Measurements from ENCODE around the gene CNGA3. TPM values are rescaled to one million over a fixed set of nuclear protein-coding genes. Genes with fewer than 3 reads are reported as not detected.
"Not testable (repeated sequence)": the region's sequence is repeated elsewhere in the genome, so short reads cannot be mapped to it uniquely, and the experiment has no call there.

Gene CNGA3
- total RNA-seq = not detected

DNA sequence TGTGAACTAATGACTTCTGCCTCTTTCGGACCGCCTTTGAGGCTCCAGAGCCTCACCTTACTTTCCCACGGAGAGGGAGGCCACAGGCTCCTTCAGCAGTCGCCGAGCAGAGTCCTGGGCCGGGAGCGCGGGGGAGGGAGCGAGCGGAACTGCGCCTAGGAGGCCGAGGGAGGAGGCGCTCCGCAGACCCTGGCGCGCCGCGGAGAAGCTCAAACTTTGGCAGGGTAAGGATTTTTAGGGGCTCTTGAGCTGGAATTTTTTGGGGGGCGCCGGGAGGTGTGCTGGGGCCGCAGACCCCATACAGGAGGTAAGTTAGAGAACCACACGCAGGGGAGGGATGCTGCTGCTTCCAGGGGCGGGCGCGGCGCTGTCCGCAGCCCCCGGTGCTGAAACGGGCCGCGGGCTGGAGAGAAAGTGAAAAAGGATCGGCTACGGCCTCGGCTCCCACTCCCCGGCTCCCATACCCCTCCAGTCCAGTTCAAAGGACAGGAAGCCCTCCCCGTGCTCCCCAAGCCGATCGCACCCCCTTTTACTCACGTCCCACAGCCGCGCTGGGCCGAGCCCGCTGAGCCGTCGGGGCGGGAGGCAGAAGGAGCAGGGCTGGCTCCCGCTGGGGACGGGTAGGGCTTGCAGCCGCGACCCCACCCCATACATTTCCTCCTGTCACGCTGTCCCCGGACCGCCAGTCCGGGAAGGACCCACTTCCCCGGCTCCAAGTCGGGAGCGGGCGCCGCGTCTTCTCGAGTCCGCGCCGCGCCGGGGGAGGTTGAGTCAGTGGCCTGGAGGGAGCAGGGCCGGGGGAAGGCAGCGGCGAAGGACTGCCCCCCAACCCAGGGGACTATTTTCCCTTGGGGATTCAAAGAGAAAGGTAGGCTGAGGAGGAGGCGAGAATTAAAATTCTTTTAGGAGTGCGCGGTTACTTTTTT, at the start of gene CNGA3:
Gene CNGA3, plus strand, starts transcription at position 146 of the 926 bp plus-strand sequence. CDS start 23,520 bp downstream, outside the sequence.
- no peaks in the 10 kb centered on the region for H3K36me3 Mint-ChIP-seq (ENCODE audit: low read depth)
- H3K9me3 Mint-ChIP-seq = no peaks in the 10 kb centered on the region
- no peak for ATAC-seq (replicated peaks)
- H3K27me3 Mint-ChIP-seq = peaks cover 63% of the 10 kb centered on the region
- no peak within 1 kb of the TSS for H3K27ac Mint-ChIP-seq
- no peaks in the 10 kb centered on the region for H3K4me1 Mint-ChIP-seq
- H3K4me3 Mint-ChIP-seq = peak within 1 kb of the TSS; percentile 19

DNA sequence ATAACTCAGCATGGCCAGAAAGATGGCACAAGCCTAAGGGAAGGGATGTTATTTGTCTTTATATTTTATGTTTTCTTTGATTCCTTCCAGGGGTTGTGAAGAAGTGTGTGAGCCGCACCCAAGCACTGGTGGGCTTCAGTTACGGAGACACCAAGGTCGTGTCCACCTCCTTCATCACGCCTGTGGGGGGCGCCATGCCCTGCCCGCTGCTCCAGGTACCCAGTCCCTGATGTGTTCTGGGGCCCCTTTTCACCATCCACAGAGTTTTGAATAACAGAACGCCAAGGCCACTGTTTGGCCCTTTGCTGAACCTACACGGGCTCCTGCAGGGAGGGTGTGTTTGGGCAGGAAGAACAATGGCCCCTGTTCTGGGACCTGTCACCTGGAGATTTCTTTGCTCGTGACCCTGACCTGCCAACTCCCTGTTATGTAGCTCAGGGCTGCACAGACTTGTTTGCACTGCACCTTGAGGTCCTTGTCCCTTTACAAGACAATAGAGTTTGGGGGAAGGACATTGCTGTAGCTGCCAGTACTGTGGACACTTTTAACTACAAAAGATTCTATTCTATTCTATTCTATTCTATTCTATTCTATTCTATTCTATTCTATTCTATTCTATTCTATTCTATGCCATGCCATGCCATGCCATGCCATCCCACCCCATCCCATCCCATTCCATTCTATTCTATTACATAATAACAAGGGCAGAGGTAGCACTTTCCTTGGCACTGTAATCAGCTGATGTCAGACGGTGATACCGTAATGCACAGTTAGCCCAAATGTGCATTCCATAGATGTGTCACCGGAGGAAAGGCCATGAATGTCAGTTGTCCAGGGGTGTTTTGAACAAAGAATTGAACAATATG, 48.2 kb upstream of the CNGA3 start:
- H3K4me3 Mint-ChIP-seq = no peak overlapping the region
- no peaks in the 10 kb centered on the region for H3K9me3 Mint-ChIP-seq
- no peak for ATAC-seq (replicated peaks)
- peaks cover 15% of the 10 kb centered on the region for H3K27me3 Mint-ChIP-seq
- H3K36me3 Mint-ChIP-seq (ENCODE audit: low read depth) = no peaks in the 10 kb centered on the region
- no peaks in the 10 kb centered on the region for H3K4me1 Mint-ChIP-seq
- no peak overlapping the region for H3K27ac Mint-ChIP-seq

DNA sequence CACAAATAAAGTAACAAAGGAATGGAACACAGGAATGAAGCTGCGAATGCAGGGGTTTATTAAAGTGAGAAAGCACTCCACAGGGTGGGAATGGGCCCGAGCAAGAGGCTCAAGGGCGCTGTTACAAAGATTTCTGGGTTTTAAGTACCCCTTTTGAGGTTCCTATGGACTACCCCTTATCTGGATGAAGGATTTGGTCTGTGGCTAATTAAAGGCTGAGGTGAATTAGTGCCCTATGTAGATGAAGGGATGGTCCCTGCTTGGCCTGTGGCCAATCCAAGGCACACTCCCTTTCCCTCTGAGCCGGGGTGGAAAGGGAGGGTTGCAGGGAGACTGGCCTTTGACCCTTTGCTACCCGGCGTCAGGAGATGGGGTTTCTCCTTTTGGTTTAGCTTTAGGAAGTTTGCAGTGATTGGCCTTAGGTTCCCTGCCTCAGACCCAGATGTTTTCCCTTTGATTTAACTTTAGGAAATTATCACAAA, 47.5 kb upstream of the CNGA3 start:
- Mint-ChIP-seq H3K27ac (no peak overlapping the region), H3K9me3 (no peaks in the 10 kb centered on the region), H3K4me3 (no peak overlapping the region), H3K36me3 (ENCODE audit: low read depth) (no peaks in the 10 kb centered on the region), H3K27me3 (peaks cover 18% of the 10 kb centered on the region), H3K4me1 (no peaks in the 10 kb centered on the region)
- ATAC-seq (replicated peaks) = no peak

DNA sequence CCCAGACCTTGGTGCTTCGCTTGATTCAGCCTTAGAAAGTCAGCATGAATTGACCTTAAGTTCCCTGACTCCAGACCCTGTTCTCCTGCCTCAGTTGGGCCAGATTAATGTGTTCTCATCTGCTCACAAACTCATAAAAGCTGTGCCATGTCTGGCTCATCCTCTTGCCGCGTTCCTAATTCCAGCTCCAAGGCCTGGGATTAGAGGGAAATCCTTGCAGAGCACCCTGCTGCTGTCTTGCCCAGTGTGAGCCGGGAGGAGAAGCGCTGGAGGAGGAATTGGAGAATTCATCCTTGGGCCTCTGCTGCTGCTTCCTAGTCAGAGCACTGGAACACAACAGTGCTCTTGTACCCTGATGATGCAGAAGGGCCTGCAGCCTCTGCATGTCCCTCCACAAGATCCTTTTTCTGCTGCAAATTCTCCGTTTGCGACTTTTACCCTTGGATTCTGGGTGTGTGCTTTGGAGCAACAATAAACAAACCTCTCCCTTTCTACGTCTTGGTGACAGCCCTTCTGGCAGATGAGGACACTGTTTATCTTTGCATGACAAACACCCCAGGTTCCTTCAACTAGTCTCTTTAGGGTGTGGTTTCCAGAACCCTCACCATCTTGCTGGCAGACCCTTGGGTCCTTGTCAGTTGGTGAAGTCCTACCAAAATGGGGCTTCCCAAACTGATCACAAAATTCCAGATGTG, 46.9 kb upstream of the CNGA3 start:
- no peak overlapping the region for H3K27ac Mint-ChIP-seq
- ATAC-seq (replicated peaks) = no peak
- peaks cover 17% of the 10 kb centered on the region for H3K27me3 Mint-ChIP-seq
- H3K36me3 Mint-ChIP-seq (ENCODE audit: low read depth) = no peaks in the 10 kb centered on the region
- H3K9me3 Mint-ChIP-seq = no peaks in the 10 kb centered on the region
- H3K4me3 Mint-ChIP-seq = no peak overlapping the region
- no peaks in the 10 kb centered on the region for H3K4me1 Mint-ChIP-seq

DNA sequence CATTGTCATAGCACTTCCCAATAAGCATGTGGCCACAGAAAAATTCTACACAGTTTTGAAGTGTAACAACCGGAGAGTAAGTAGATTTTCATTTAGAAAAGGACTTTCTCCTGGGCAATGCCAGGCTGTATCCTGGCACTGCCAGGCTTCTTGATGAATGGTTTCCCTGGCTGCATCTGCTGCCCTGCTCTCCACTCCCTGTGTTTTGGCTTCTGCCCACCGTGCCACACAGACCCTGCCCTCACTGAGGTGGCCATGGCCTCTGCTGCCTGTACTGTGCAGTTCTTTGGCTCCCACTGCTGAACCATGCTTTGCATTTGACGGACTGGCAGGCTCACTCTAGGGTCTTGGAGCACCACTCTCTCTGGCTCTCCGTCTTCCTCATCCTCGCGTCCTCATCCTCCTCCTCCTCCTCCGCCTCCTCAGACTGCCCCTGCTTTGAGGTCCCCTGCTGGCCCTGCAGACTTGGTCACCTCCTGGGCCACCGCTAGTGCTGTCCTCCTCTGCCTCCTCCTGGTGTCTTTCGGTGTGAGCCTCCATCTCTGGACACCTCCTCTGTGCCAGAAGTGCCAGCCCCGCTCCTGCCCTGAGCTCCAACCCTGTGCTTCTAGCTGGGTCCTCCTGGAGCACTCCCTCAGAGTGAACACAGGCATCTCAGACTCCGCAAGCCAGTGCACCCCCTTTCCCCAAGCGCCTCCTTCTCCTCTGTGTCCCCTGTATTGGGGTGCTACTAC, 45.9 kb upstream of the CNGA3 start:
- H3K9me3 Mint-ChIP-seq = no peaks in the 10 kb centered on the region
- H3K27ac Mint-ChIP-seq = no peak overlapping the region
- H3K4me3 Mint-ChIP-seq = no peak overlapping the region
- H3K36me3 Mint-ChIP-seq (ENCODE audit: low read depth) = no peaks in the 10 kb centered on the region
- H3K27me3 Mint-ChIP-seq = peaks cover 20% of the 10 kb centered on the region
- ATAC-seq (replicated peaks) = no peak
- H3K4me1 Mint-ChIP-seq = no peaks in the 10 kb centered on the region

DNA sequence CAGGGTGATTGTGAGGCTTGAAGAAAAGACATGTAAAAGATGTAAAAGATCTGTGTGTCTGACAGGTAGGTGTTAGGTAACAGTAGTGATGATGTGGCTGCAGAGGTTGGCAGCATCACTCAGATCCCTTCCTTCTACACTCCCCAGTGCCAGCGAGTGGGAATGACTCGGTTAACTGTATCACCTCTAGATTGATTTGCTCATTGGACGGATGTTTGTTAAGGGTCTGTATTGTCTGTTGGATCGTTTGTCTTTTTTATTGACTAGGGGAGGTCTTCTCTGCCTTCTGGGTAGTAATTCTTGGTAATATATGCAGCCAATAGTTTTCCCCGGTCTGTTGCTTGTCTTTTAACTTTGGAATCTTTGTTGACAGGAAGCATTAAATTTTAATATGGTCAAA, 44.8 kb upstream of the CNGA3 start:
- peaks cover 26% of the 10 kb centered on the region for H3K27me3 Mint-ChIP-seq
- H3K4me1 Mint-ChIP-seq = no peaks in the 10 kb centered on the region
- H3K27ac Mint-ChIP-seq = no peak overlapping the region
- H3K36me3 Mint-ChIP-seq (ENCODE audit: low read depth) = no peaks in the 10 kb centered on the region
- no peak for ATAC-seq (replicated peaks)
- H3K4me3 Mint-ChIP-seq = no peak overlapping the region
- no peaks in the 10 kb centered on the region for H3K9me3 Mint-ChIP-seq

DNA sequence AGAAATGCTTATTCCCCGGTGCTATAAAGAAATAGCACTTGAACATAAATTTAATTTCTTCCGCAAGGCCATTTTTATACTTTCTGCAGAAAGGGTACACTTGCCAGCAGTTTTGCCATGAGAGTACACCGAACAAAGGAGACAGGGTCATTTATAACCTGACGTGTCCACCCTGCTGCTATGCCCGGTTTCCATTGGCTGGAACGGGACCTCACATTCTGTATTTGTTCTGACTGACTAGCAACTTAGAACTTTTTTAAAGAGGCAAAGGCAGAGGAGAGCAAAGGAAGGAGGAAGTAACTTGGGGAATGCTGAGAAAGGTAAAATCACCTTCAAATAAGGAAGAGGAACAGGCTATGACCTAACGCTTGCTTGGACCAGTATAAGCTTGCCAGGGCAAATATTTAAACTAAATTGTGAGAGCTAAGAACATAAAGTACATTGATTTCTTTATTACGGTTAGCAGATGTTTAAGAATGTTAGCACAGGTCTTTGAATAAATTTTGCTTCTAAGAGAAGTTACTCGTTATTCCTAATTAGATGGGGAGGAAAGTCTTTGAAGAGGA, 39.0 kb upstream of the CNGA3 start:
- H3K27ac Mint-ChIP-seq; H3K36me3 Mint-ChIP-seq (ENCODE audit: low read depth); H3K4me3 Mint-ChIP-seq; ATAC-seq (replicated peaks); H3K4me1 Mint-ChIP-seq; H3K9me3 Mint-ChIP-seq: not testable (repeated sequence)
- peaks cover 24% of the 10 kb centered on the region for H3K27me3 Mint-ChIP-seq

DNA sequence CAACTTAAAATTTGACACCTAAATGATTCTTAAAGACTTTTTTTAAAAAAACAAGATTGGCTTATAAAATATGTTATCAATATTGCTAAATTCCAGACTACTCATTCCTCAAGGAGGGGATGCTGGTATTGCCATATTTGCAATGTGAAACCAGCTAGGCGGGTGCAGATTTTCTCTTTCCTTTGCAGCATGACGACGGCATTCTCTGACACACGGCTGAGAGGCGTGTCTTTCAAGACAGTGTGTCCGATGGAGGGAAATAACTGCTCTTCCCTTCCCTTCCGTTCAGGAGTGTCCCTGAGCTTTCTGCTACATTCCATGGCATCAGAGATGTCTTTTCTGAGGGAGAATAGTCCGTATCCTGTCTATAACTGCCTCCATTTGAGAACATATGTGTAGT, 38.2 kb upstream of the CNGA3 start:
- no peak for ATAC-seq (replicated peaks)
- no peaks in the 10 kb centered on the region for H3K4me1 Mint-ChIP-seq
- H3K9me3 Mint-ChIP-seq = no peaks in the 10 kb centered on the region
- H3K4me3 Mint-ChIP-seq = no peak overlapping the region
- no peaks in the 10 kb centered on the region for H3K36me3 Mint-ChIP-seq (ENCODE audit: low read depth)
- no peak overlapping the region for H3K27ac Mint-ChIP-seq
- H3K27me3 Mint-ChIP-seq = peaks cover 23% of the 10 kb centered on the region

DNA sequence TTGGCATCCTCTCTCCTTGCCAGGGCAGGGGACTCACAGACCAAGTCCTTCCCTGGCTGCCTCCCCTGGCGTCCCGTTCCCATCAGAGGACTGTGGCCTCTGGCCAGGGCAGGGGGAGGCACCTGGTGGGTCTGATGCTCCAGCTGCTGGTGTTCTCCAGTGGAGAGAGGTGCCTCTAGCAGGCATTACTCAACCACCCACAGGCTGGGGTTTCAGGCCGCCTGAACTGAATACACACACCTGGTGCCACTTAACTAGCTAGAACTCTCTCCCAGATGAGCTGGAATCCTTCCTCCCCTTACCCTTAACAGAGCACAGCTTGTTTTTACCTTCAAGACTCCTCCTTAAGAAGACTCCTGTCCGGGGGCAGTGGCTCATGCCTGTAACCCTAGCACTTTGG, 37.7 kb upstream of the CNGA3 start:
- peaks cover 25% of the 10 kb centered on the region for H3K27me3 Mint-ChIP-seq
- no peaks in the 10 kb centered on the region for H3K4me1 Mint-ChIP-seq
- no peak overlapping the region for H3K4me3 Mint-ChIP-seq
- ATAC-seq (replicated peaks) = no peak
- H3K36me3 Mint-ChIP-seq (ENCODE audit: low read depth) = no peaks in the 10 kb centered on the region
- no peaks in the 10 kb centered on the region for H3K9me3 Mint-ChIP-seq
- no peak overlapping the region for H3K27ac Mint-ChIP-seq

DNA sequence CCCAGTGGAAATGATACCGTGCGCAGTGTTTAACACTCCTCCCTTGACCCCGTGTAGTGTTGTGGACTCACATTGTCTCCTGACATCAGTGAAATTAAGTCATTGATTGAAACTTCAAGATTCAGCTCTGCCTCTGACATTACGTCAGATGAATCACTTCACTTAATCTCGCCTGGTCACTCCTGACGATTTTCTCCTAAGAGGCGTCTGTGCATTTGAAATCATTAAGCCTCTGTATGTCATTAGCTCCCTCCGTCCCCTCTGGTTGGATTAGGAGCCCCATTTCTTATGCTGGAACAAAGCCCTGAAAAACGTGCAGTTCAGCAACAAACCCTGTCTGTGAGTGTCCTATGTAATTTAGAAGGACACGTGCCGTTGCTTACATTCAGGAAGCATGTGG, 36.7 kb upstream of the CNGA3 start:
- H3K9me3 Mint-ChIP-seq = no peaks in the 10 kb centered on the region
- no peaks in the 10 kb centered on the region for H3K36me3 Mint-ChIP-seq (ENCODE audit: low read depth)
- H3K4me3 Mint-ChIP-seq = no peak overlapping the region
- no peak for ATAC-seq (replicated peaks)
- no peaks in the 10 kb centered on the region for H3K4me1 Mint-ChIP-seq
- no peak overlapping the region for H3K27ac Mint-ChIP-seq
- H3K27me3 Mint-ChIP-seq = peaks cover 29% of the 10 kb centered on the region

DNA sequence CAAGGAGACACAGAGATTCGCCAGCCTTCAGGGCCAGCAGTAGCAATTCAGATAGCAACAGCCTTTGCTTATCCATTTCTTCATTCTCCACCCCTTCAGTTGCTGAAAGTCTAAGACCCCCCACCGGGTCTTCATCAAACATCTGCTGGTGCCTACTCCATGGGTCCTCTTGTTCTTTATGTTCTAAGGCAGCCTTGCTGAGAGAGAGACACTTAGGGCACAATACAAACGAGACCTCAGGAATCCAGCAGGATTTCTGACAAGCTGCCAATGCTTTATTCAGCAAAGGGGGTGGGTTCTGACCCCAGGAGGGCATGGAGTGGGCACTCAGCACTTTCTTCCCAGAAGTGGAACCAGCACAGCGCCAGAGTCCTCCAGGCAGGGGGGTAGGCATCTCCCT, 36.2 kb upstream of the CNGA3 start:
- Mint-ChIP-seq H3K27ac (no peak overlapping the region), H3K36me3 (ENCODE audit: low read depth) (no peaks in the 10 kb centered on the region), H3K4me3 (no peak overlapping the region), H3K4me1 (no peaks in the 10 kb centered on the region), H3K9me3 (no peaks in the 10 kb centered on the region), H3K27me3 (peaks cover 25% of the 10 kb centered on the region)
- ATAC-seq (replicated peaks) = no peak

DNA sequence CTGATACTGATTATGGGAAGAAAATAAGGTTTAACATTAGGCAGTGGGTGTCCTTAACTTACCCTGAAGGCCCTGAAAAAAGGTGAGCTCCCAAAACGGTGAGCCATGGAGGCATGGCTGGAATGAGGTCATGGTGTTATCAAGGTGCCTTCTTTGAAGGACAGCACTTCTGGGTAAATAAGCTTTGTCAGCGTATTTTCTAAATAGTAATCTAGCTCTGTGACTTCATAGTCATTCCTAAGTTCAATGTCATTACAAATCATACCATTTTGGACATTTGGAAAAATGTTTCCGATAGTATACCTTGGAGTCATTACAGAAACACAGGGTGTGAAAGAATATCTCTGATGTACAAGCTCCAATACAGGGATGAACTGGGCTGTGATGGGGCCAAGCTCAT, 35.2 kb upstream of the CNGA3 start:
- Mint-ChIP-seq H3K4me1 (no peaks in the 10 kb centered on the region), H3K27ac (no peak overlapping the region), H3K9me3 (peaks cover 3% of the 10 kb centered on the region), H3K4me3 (no peak overlapping the region), H3K27me3 (peaks cover 23% of the 10 kb centered on the region), H3K36me3 (ENCODE audit: low read depth) (no peaks in the 10 kb centered on the region)
- no peak for ATAC-seq (replicated peaks)

DNA sequence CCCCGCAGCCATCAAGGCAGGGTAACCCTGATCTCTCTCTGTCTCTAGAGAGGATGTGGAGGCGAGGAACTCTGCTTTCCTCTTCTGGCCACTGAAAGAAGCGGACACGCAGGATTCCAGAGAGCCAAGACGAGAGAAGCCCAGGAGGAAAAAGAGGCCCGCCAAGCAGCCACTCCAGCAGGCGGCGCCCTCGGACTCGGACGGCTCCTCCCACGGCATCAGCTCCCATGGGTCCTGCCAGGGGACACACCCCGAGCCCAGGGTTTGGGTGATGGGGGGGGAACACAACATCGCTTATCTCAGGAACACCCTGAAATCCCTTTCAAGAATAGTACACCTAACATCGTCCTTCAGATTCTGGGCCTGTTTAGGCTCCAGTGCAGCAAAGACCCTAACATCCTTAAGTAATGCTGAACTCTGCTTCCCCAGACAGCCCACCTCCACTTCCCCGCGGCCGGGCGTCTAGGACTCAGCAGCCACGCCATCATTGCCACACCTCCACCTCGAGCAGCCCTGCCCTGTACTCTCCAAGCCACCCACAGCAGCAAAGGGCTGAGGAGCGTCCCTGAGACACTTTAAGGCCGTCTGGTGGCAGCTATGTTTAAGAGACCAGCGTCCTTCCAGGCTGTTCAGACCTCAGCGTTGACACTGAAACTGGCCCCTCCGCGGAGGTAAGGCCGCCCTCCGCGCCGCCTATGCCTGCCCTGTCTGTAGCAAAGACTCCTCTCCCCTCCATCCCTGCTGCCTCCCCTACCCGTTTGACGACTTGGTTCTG, 34.3 kb upstream of the CNGA3 start:
- peaks cover 25% of the 10 kb centered on the region for H3K27me3 Mint-ChIP-seq
- no peaks in the 10 kb centered on the region for H3K36me3 Mint-ChIP-seq (ENCODE audit: low read depth)
- no peaks in the 10 kb centered on the region for H3K4me1 Mint-ChIP-seq
- no peak for ATAC-seq (replicated peaks)
- peaks cover 3% of the 10 kb centered on the region for H3K9me3 Mint-ChIP-seq
- no peak overlapping the region for H3K27ac Mint-ChIP-seq
- H3K4me3 Mint-ChIP-seq = no peak overlapping the region
